DND-41 (cell line): Measurements from ENCODE around the gene FAM227A.
A peak's percentile ranks its signal among the peaks of the same experiment; 100 is the strongest.

Experiments used
- ATAC-seq: fragments of 200-7000 bp; cut with Tn5 transposase; 3 replicates; pipeline ENCODE4 v1.9.1; 2021; ENCODE audit warnings: low read depth; ENCODE audit not compliant: insufficient read depth
- DNase-seq: peaks from one replicate; pipeline ENCODE4 v3.0.0-alpha.2; 2020
- H2AFZ ChIP-seq: 2 replicates; pipeline ENCODE4 v1.6.0; 2012; ENCODE audit warnings: low read depth, low read length
- H3K27ac ChIP-seq: 2 replicates; pipeline ENCODE4 v1.5.1; 2012; ENCODE audit warnings: low read length, inconsistent platforms
- H3K27me3 ChIP-seq: fragments of 200-600 bp; sonication (generic); 2 replicates; pipeline ENCODE4 v1.6.0; 2012; ENCODE audit warnings: low read length, mild to moderate bottlenecking, inconsistent platforms; ENCODE audit not compliant: insufficient read depth, poor library complexity
- H3K36me3 ChIP-seq: 2 replicates; pipeline ENCODE4 v1.5.1; 2012; ENCODE audit warnings: low read length, inconsistent platforms; ENCODE audit not compliant: insufficient read depth
- H3K4me1 ChIP-seq: 2 replicates; pipeline ENCODE4 v1.5.1; 2012; ENCODE audit warnings: mild to moderate bottlenecking, low read length; ENCODE audit not compliant: insufficient read depth
- H3K4me2 ChIP-seq: 2 replicates; pipeline ENCODE4 v1.6.0; 2012; ENCODE audit warnings: mild to moderate bottlenecking, moderate library complexity, low read length, inconsistent platforms; ENCODE audit not compliant: insufficient read depth
- H3K4me3 ChIP-seq, 2 experiments: fragments of 200-600 bp in 1 of 2; shearing (Covaris generic) in 1 of 2; 2 replicates each; pipeline ENCODE4 v1.5.1; 2012 to 2016; ENCODE audit warnings: inconsistent platforms in 2 of 2, low read length in 2 of 2, mild to moderate bottlenecking in 2 of 2, low read depth in 1 of 2, moderate library complexity in 1 of 2
- H3K79me2 ChIP-seq: 2 replicates; pipeline ENCODE4 v1.6.0; 2012; ENCODE audit warnings: low read length, inconsistent platforms; ENCODE audit not compliant: insufficient read depth
- H3K9ac ChIP-seq: 2 replicates; pipeline ENCODE4 v1.6.0; 2012; ENCODE audit warnings: low read depth, mild to moderate bottlenecking, inconsistent platforms, low read length, moderate library complexity
- H3K9me3 ChIP-seq: 2 replicates; pipeline ENCODE4 v1.5.1; 2012; ENCODE audit warnings: low read length, moderate library complexity, mild to moderate bottlenecking, inconsistent platforms; ENCODE audit not compliant: insufficient read depth, severe bottlenecking
- H4K20me1 ChIP-seq: 2 replicates; pipeline ENCODE4 v1.6.0; 2012; ENCODE audit warnings: low read length; ENCODE audit not compliant: insufficient read depth
- EZH2 ChIP-seq: IDR thresholded peaks from 3 replicates; pipeline ENCODE4 v1.6.1; 2012; ENCODE audit warnings: borderline replicate concordance, low read depth, mild to moderate bottlenecking, moderate library complexity, low read length, inconsistent platforms; ENCODE audit not compliant: severe bottlenecking
- TF ChIP-seq, protein P1 (sequence below): IDR thresholded peaks from 2 replicates; pipeline ENCODE4 v1.5.1; 2012; ENCODE audit warnings: borderline replicate concordance, low read length, moderate library complexity, mild to moderate bottlenecking; ENCODE audit not compliant: poor library complexity, severe bottlenecking; ENCODE audit errors: extremely low read depth

The FAM227A gene

DNA sequence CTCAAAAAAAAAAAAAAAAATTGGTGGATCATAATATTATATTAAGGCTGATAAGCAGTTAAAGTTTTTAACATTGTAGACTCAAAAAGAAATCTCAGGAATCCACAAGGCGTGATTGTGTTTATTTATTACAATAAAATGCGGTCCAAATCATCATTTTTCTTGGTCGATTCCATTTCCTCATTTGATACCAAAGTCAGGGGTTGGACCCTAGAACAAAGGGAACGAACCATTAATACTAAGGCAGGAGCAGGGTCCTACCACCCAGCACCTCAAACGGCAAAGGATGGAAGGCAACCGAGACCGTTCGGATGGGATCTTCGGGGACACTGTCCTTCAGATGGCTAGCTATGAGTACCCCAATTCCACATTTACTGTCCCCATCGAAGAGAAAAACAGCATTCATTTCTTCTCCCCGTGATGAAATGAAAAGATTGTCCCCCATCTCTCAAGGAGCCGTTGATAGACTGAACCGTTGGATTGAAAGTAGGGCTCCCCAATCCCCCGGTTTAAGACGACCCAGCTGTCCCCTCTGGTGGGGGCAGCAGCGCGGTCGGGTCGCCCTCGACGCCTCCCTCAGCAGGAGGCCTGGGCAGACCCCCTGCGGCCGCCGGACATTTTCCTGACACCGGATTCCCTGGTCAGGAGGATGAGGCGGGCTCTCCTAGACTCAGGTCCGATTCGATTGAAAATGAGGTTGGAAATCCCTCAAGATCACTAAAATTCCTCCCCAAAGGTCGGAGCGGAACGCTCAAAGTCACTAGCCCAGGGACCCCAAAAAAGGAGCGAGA is 86.8 kb downstream of the FAM227A start:
- no peak for ATAC-seq
- no peaks in the 10 kb centered on the region for H3K36me3 ChIP-seq
- no peaks in the 10 kb centered on the region for H3K9me3 ChIP-seq
- peak overlapping the region; percentile 72 for H3K4me2 ChIP-seq
- H3K79me2 ChIP-seq: peaks cover 9% of the 10 kb centered on the region
- peak overlapping the region; percentile 89 for H2AFZ ChIP-seq
- no peaks in the 10 kb centered on the region for H4K20me1 ChIP-seq
- peak overlapping the region; percentile 80 for H3K27ac ChIP-seq
- H3K9ac ChIP-seq: peak overlapping the region; percentile 69
- DNase-seq: no peak
- H3K4me1 ChIP-seq: peaks cover 21% of the 10 kb centered on the region
- TF ChIP-seq EZH2: no peak
- TF ChIP-seq, protein P1, sequence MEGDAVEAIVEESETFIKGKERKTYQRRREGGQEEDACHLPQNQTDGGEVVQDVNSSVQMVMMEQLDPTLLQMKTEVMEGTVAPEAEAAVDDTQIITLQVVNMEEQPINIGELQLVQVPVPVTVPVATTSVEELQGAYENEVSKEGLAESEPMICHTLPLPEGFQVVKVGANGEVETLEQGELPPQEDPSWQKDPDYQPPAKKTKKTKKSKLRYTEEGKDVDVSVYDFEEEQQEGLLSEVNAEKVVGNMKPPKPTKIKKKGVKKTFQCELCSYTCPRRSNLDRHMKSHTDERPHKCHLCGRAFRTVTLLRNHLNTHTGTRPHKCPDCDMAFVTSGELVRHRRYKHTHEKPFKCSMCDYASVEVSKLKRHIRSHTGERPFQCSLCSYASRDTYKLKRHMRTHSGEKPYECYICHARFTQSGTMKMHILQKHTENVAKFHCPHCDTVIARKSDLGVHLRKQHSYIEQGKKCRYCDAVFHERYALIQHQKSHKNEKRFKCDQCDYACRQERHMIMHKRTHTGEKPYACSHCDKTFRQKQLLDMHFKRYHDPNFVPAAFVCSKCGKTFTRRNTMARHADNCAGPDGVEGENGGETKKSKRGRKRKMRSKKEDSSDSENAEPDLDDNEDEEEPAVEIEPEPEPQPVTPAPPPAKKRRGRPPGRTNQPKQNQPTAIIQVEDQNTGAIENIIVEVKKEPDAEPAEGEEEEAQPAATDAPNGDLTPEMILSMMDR: no peak
- H3K4me3 ChIP-seq: peak overlapping the region; percentile 15 to 57; a peak in 2 of 4 replicates
- no peaks in the 10 kb centered on the region for H3K27me3 ChIP-seq

DNA sequence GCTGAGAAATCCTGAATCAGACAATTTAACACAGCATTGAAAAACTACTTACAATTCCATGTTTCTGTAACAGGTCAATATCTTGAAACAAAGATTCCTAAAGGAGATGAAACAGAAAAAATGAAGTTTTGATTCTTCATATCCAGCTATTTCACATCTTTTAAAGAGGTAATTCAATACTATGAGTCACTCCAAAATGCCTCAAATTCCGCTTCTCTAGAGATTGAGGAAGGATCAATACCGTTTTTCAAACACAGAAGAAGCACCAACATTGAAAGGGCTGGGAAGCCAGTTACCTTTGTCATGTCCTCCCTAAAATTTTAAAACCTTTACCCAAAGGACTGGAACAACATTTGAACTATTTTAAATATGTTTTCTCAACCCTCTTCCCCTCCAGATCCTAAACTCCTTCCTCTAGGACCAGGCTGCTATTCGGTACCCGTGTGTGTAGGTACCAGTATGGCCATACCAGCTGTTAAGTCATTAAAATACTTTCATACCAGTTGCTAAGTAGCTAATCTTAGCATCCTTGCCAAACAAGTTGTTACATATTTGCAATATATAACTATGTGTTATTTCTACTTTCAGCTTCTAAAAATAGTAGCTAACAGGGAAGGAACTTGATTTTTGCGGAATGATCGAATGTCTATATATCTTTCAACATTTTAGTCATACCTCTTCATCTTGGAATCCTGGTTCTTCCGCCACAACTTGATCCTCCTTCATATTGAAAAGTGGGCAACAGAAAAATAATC is 88.5 kb downstream of the FAM227A start:
- ATAC-seq (no peak), DNase-seq (no peak)
- no peaks in the 10 kb centered on the region for H3K27me3 ChIP-seq
- H3K79me2 ChIP-seq: peaks cover 9% of the 10 kb centered on the region
- peaks cover 21% of the 10 kb centered on the region for H3K4me1 ChIP-seq
- no peak overlapping the region for H3K4me2 ChIP-seq
- H3K27ac ChIP-seq: no peak overlapping the region
- no peaks in the 10 kb centered on the region for H4K20me1 ChIP-seq
- no peaks in the 10 kb centered on the region for H3K9me3 ChIP-seq
- no peak for TF ChIP-seq EZH2
- TF ChIP-seq, protein P1: no peak
- no peaks in the 10 kb centered on the region for H3K36me3 ChIP-seq
- H3K4me3 ChIP-seq: no peak overlapping the region
- H2AFZ ChIP-seq: no peak overlapping the region
- no peak overlapping the region for H3K9ac ChIP-seq

DNA sequence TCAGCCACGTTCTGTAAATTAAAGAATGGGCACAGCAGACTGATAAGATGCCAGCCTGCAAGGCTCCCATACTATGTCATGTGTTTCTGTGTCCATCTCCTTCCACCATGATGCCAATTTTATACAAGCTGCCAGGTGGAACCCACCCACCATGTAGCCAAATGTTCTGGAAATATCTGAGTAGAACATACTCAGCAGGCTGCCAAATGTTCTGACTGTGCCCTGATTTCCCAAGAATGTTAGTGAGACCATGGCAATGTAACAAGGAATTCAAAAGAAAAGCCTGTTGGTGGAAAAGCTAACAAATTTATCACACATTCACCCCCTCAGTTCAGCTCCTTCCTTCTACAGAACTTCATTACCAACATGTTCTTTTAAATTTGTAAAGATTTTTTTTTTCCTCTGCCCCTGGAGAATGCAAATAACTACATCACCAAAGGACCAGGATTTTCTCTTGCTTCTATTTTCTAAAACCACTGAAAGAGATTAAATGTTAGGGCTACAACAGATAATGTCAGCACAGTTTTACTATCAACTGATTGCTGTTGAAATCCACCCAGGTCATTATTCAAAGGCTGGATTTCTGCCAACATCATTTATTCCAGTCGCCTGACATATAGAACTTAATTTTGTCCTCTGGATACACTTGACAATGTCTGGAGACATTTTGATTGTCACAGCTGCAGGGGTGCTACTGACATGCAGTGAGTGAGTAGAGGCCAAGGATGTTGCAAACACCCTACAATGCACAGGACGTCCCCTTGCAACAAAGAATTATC is 89.3 kb downstream of the FAM227A start:
- no peak overlapping the region for H2AFZ ChIP-seq
- peaks cover 20% of the 10 kb centered on the region for H3K4me1 ChIP-seq
- H3K27me3 ChIP-seq: no peaks in the 10 kb centered on the region
- H3K4me2 ChIP-seq: no peak overlapping the region
- no peak overlapping the region for H3K9ac ChIP-seq
- no peaks in the 10 kb centered on the region for H4K20me1 ChIP-seq
- ATAC-seq (no peak), DNase-seq (no peak)
- TF ChIP-seq EZH2: no peak
- TF ChIP-seq, protein P1: no peak
- H3K4me3 ChIP-seq: no peak overlapping the region
- H3K27ac ChIP-seq: no peak overlapping the region
- H3K36me3 ChIP-seq: no peaks in the 10 kb centered on the region
- no peaks in the 10 kb centered on the region for H3K9me3 ChIP-seq
- H3K79me2 ChIP-seq: peaks cover 9% of the 10 kb centered on the region
